OCI-LY1 (cell line): Measurements from ENCODE around the gene ZFR.

Experiments used
- H2AFZ ChIP-seq: fragments of 200-600 bp; sonication (generic), shearing (Covaris generic); 2 replicates; pipeline ENCODE4 v1.6.0; 2014; ENCODE audit warnings: antibody characterized with exemption, mild to moderate bottlenecking, low read length
- H3F3A ChIP-seq: fragments of 200-600 bp; sonication (generic), shearing (Covaris generic); 2 replicates; pipeline ENCODE4 v1.6.0; 2014; ENCODE audit warnings: mild to moderate bottlenecking, antibody characterized with exemption, low read length, moderate library complexity; ENCODE audit not compliant: insufficient read depth
- H3K27ac ChIP-seq: fragments of 200-600 bp; sonication (generic); 2 replicates; pipeline ENCODE4 v1.5.1; 2014; ENCODE audit warnings: low read length, mixed run types, mild to moderate bottlenecking, low read depth; ENCODE audit not compliant: poor library complexity, severe bottlenecking
- H3K27me3 ChIP-seq: fragments of 200-600 bp; sonication (generic); 2 replicates; pipeline ENCODE4 v1.6.0; 2014; ENCODE audit warnings: antibody characterized with exemption, mild to moderate bottlenecking, low read length, moderate library complexity; ENCODE audit not compliant: insufficient read depth
- H3K36me3 ChIP-seq: fragments of 200-600 bp; sonication (generic); 2 replicates; pipeline ENCODE4 v1.6.1; 2014; ENCODE audit warnings: mild to moderate bottlenecking, antibody characterized with exemption, low read length, moderate library complexity, mixed read lengths; ENCODE audit not compliant: insufficient read depth
- H3K4me1 ChIP-seq: fragments of 200-600 bp; sonication (generic); 2 replicates; pipeline ENCODE4 v1.5.1; 2014; ENCODE audit warnings: mild to moderate bottlenecking, low read length, moderate library complexity; ENCODE audit not compliant: insufficient read depth, severe bottlenecking
- H3K4me2 ChIP-seq: fragments of 200-600 bp; sonication (generic), shearing (Covaris generic); 2 replicates; pipeline ENCODE4 v1.6.1; 2014; ENCODE audit warnings: low read length
- H3K4me3 ChIP-seq: fragments of 200-600 bp; sonication (generic); 2 replicates; pipeline ENCODE4 v1.5.1; 2014; ENCODE audit warnings: low read length, low read depth, mild to moderate bottlenecking, mixed read lengths; ENCODE audit not compliant: poor library complexity, severe bottlenecking
- H3K79me2 ChIP-seq: fragments of 200-600 bp; shearing (Covaris generic); 2 replicates; pipeline ENCODE4 v1.6.1; 2016; ENCODE audit warnings: mixed run types, low read length, mixed read lengths; ENCODE audit not compliant: insufficient read depth
- H3K9ac ChIP-seq: fragments of 200-600 bp; sonication (generic), shearing (Covaris generic); 2 replicates; pipeline ENCODE4 v1.6.1; 2014; ENCODE audit warnings: mild to moderate bottlenecking, low read length, mixed read lengths
- H3K9me2 ChIP-seq: fragments of 200-600 bp; sonication (generic), shearing (Covaris generic); 2 replicates; pipeline ENCODE4 v1.6.1; 2014; ENCODE audit warnings: low read depth, mild to moderate bottlenecking, low read length, mixed read lengths
- H3K9me3 ChIP-seq: fragments of 200-600 bp; shearing (Covaris generic); 2 replicates; pipeline ENCODE4 v1.6.1; 2014; ENCODE audit warnings: low read length, mixed read lengths
- H4K20me1 ChIP-seq: fragments of 200-600 bp; sonication (generic), shearing (Covaris generic); 2 replicates; pipeline ENCODE4 v1.6.0; 2016; ENCODE audit warnings: mild to moderate bottlenecking, low read length; ENCODE audit not compliant: insufficient read depth
- EZH2 ChIP-seq: fragments of 200-600 bp; sonication (generic), shearing (Covaris generic); IDR thresholded peaks from 2 replicates; pipeline ENCODE4 v1.8.0; 2017; ENCODE audit warnings: borderline replicate concordance, mixed run types, mild to moderate bottlenecking, antibody characterized with exemption, low read length, moderate library complexity, mixed read lengths
- TF ChIP-seq, protein P1 (sequence below): fragments of 200-600 bp; sonication (generic), shearing (Covaris generic); IDR thresholded peaks from 2 replicates; pipeline ENCODE4 v1.5.1; 2017; ENCODE audit warnings: mild to moderate bottlenecking, antibody characterized with exemption, low read length, moderate library complexity, mixed read lengths

ZFR gene

GRCh38 chr5:32458880-32459495, 14.4 kb upstream of the ZFR start:
- Histone ChIP-seq H3K36me3 (no peaks in the 10 kb centered on the region; the same call in 1 of the 2 replicates), H3K9me3 (no peaks in the 10 kb centered on the region), H3K9me2 (no peaks in the 10 kb centered on the region), H3F3A (no peaks in the 10 kb centered on the region), H3K4me3 (no peak overlapping the region), H3K4me1 (no peaks in the 10 kb centered on the region), H3K27ac (no peak overlapping the region), H3K27me3 (no peaks in the 10 kb centered on the region; the same call in 1 of the 2 replicates), H4K20me1 (no peaks in the 10 kb centered on the region), H3K4me2 (no peak overlapping the region), H3K79me2 (no peaks in the 10 kb centered on the region), H2AFZ (no peak overlapping the region), H3K9ac (no peak overlapping the region)
- TF ChIP-seq, protein P1, sequence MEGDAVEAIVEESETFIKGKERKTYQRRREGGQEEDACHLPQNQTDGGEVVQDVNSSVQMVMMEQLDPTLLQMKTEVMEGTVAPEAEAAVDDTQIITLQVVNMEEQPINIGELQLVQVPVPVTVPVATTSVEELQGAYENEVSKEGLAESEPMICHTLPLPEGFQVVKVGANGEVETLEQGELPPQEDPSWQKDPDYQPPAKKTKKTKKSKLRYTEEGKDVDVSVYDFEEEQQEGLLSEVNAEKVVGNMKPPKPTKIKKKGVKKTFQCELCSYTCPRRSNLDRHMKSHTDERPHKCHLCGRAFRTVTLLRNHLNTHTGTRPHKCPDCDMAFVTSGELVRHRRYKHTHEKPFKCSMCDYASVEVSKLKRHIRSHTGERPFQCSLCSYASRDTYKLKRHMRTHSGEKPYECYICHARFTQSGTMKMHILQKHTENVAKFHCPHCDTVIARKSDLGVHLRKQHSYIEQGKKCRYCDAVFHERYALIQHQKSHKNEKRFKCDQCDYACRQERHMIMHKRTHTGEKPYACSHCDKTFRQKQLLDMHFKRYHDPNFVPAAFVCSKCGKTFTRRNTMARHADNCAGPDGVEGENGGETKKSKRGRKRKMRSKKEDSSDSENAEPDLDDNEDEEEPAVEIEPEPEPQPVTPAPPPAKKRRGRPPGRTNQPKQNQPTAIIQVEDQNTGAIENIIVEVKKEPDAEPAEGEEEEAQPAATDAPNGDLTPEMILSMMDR, result no peak
- no peak for TF ChIP-seq EZH2

GRCh38 chr5:32455311-32455710, 10.8 kb upstream of the ZFR start:
- Histone ChIP-seq H3K4me3 (no peak overlapping the region), H3K27me3 (no peaks in the 10 kb centered on the region; the same call in 1 of the 2 replicates), H2AFZ (no peak overlapping the region), H3K4me2 (no peak overlapping the region), H3K9me3 (no peaks in the 10 kb centered on the region), H3K9ac (no peak overlapping the region), H3K27ac (no peak overlapping the region), H3K36me3 (no peaks in the 10 kb centered on the region; the same call in 1 of the 2 replicates), H4K20me1 (no peaks in the 10 kb centered on the region), H3K4me1 (no peaks in the 10 kb centered on the region), H3F3A (no peaks in the 10 kb centered on the region), H3K79me2 (no peaks in the 10 kb centered on the region), H3K9me2 (no peaks in the 10 kb centered on the region)
- no peak for TF ChIP-seq EZH2
- TF ChIP-seq, protein P1, result no peak

DNA sequence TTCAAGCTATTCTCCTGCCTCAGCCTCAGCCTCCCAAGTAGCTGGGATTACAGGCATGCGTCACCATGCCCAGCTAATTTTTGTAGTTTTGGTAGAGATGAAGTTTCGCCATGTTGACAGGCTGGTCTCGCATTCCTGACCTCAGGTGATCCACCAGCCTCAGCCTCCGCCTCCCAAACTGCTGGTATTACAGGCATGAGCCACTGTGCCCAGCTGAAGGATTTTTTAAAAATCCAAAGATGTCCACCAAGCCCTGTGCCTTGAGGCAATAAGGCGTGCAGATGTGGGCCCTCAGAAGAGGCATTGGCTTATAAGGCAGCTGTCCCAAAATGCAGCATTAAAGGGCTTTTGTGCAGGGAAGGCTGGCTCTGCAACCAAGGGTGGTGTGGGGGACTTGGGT, 10.3 kb upstream of the ZFR start:
- no peaks in the 10 kb centered on the region for H3F3A ChIP-seq
- no peaks in the 10 kb centered on the region for H4K20me1 ChIP-seq
- no peak overlapping the region for H3K4me3 ChIP-seq
- H3K4me2 ChIP-seq, result no peak overlapping the region
- H3K27me3 ChIP-seq, result no peaks in the 10 kb centered on the region; the same call in 1 of the 2 replicates
- H3K4me1 ChIP-seq, result no peaks in the 10 kb centered on the region
- no peak for TF ChIP-seq EZH2
- TF ChIP-seq, protein P1, result no peak
- H3K36me3 ChIP-seq, result no peaks in the 10 kb centered on the region; the same call in 1 of the 2 replicates
- no peaks in the 10 kb centered on the region for H3K9me2 ChIP-seq
- H2AFZ ChIP-seq, result no peak overlapping the region
- H3K79me2 ChIP-seq, result no peaks in the 10 kb centered on the region
- H3K9ac ChIP-seq, result no peak overlapping the region
- no peak overlapping the region for H3K27ac ChIP-seq
- no peaks in the 10 kb centered on the region for H3K9me3 ChIP-seq
